ENCODE measurements around the gene TOMM20. TPM values are rescaled to one million over a fixed set of nuclear protein-coding genes. Genes with fewer than 3 reads are reported as not detected.

Gene TOMM20
- total RNA-seq, 1 donor from 2014 or later: 25.3 TPM

DNA sequence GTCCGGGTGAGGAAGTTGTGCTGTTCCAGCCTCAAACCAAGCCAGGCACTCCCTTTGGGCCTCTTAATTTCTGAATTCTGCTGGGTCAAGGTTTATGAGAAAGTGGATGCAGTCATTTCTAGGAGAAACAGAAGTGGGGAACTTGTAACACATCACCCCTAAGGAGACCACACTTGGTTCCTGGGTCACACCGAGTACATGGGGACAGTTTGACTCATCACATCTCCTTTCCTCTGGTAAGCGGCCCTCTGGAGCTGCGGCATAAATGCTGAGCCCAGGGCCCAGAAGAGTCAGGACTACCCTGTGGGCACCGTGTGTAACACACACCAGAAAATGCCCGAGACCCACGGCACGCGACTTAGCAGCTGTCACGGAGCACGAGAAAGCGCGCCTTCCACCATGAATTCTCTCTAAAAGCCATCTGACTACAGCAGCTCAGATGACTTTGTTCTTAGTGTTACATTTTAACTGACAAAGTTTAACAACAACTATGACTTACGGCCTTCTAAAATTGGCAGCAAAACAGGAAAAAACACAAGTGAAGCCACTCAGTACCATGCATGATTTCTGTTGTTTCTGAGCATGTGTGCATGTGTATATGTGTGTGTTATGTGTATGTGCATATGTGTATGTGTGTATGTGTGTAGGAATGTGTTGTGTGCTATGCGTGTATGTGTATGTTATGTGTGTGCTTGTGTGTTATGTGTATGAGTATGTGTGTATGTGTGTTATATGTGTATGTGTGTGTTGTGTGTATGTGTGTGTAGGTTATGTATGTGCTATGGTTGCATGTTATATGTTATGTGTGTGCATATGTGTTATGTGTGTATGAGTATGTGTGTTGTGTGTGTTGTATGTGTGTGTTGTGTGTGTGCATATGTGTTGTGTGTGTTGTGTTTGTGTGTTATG is 50.8 kb downstream of the TOMM20 start:
- TF ChIP-seq, protein P1, sequence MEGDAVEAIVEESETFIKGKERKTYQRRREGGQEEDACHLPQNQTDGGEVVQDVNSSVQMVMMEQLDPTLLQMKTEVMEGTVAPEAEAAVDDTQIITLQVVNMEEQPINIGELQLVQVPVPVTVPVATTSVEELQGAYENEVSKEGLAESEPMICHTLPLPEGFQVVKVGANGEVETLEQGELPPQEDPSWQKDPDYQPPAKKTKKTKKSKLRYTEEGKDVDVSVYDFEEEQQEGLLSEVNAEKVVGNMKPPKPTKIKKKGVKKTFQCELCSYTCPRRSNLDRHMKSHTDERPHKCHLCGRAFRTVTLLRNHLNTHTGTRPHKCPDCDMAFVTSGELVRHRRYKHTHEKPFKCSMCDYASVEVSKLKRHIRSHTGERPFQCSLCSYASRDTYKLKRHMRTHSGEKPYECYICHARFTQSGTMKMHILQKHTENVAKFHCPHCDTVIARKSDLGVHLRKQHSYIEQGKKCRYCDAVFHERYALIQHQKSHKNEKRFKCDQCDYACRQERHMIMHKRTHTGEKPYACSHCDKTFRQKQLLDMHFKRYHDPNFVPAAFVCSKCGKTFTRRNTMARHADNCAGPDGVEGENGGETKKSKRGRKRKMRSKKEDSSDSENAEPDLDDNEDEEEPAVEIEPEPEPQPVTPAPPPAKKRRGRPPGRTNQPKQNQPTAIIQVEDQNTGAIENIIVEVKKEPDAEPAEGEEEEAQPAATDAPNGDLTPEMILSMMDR (IDR thresholded peaks at IDR 0.05): no peak
- intact Hi-C loops (cut with DNase I): no loop called here
- DNase-seq (ENCODE audit: low spot score in 2 of 2): no peak
- peak overlapping the region; percentile 94 to 98 for H3K27ac ChIP-seq
- H3K36me3 ChIP-seq: no peaks in the 10 kb centered on the region
- peaks cover 22 to 77% of the 10 kb centered on the region in 2 donors for H3K4me1 ChIP-seq
- H3K9me3 ChIP-seq: no peaks in the 10 kb centered on the region
- H3K4me3 ChIP-seq: no peak overlapping the region
- no peaks in the 10 kb centered on the region for H3K27me3 ChIP-seq

DNA sequence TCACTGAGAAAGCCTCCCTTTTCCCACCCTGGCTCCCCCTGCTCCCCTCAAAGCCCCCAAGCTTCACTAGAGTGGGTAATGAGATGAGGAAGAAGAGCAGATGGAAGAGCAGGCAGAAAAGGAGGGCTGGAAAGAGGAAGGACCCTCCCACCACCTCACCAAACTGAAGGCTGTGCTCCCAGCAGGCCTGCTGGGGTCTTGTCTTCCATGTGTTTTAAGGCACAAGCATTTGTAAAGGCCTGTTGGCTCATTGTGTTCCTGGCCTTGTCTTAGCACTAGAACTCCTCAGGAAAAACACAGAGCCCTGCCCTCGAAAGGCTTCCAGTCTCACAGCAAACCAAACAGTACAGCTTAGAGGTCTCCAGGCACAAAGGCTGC is 51.5 kb downstream of the TOMM20 start:
- intact Hi-C loops (cut with DNase I): no loop called here
- no peak for DNase-seq (ENCODE audit: low spot score in 2 of 2)

DNA sequence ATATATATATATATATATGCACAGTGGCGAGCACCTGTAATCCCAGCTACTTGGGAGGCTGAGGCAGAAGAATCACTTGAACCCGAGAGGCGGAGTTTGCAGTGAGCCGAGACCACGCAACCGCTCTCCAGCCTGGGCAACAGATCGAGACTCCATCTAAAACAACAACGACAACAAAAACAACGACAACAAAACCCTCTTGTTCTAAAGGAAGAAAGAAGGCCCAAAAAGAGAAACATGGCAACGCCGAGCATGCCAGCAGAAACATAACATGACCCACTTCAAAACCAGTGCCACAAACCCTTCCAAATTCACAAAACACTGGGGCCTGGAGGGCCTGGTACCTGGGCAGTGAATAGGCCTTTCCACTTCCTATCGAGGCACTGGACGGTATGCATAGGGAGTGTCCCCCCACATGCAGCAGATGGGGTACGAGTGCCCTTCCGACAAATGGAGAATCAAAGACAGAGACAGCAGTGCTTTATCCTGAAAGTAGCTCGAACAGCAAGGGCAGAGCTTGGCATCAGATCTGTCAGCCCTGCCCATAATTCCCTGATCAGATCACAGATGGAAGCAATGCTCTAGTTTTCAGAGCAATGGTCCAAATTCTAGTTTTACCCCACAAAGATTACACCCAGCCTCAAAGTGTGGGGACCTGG is 52.0 kb downstream of the TOMM20 start:
- DNase-seq (ENCODE audit: low spot score in 2 of 2): no peak
- intact Hi-C loops (cut with DNase I): no loop called here
- Histone ChIP-seq H3K27ac (peak overlapping the region; percentile 94 to 98), H3K27me3 (no peaks in the 10 kb centered on the region), H3K4me3 (no peak overlapping the region), H3K9me3 (no peaks in the 10 kb centered on the region), H3K36me3 (no peaks in the 10 kb centered on the region), H3K4me1 (peaks cover 19 to 67% of the 10 kb centered on the region in 2 donors)
- TF ChIP-seq, protein P1 (IDR thresholded peaks at IDR 0.05): no peak

More for the DNA sequence above, 51.5 kb downstream of the TOMM20 start:
- no peak overlapping the region for H3K4me3 ChIP-seq
- H3K27ac ChIP-seq: peak overlapping the region; percentile 94 to 98
- TF ChIP-seq, protein P1 (IDR thresholded peaks at IDR 0.05): no peak
- no peaks in the 10 kb centered on the region for H3K36me3 ChIP-seq
- H3K9me3 ChIP-seq: no peaks in the 10 kb centered on the region
- H3K4me1 ChIP-seq: peaks cover 19 to 71% of the 10 kb centered on the region in 2 donors
- no peaks in the 10 kb centered on the region for H3K27me3 ChIP-seq

DNA sequence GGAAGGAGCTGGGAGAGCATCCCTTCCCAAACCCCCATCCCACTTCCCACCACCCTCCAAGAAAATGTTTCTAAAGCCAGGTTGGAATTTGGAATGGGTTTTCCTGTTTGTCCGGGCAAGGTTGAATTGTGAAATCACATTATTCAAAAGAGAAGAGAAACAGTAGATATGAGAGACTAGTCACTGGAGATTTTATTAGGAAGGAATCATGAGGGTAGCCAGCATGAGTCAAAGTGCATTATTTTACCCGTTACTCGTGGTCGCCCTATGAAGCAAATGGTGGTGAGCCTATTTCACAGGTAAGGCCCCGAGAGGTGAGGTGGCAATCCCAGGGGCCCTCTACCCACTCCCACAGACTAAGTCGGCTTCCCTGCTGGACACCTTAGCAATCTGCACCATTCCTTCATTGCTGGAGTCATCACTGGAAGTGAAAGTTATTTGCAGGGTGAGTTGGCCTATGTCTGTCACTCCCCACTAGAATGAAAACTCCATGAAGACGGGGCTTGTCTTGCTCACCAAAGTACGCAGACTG is 52.8 kb downstream of the TOMM20 start:
- DNase-seq (ENCODE audit: low spot score in 2 of 2): no peak
- Histone ChIP-seq H3K27me3 (no peaks in the 10 kb centered on the region), H3K27ac (peak overlapping the region; percentile 94 to 98), H3K4me1 (peaks cover 19 to 67% of the 10 kb centered on the region in 2 donors), H3K36me3 (no peaks in the 10 kb centered on the region), H3K4me3 (peak overlapping the region in 1 of 2 donors; percentile 49), H3K9me3 (no peaks in the 10 kb centered on the region)
- intact Hi-C loops (cut with DNase I): loop anchor here (1.0 to 2.0 kb wide), 5 partner anchors 79 to 541 kb away; no protein-coding TSS in a partner anchor
- TF ChIP-seq, protein P1 (IDR thresholded peaks at IDR 0.05): peak in 1 of 3 experiments; percentile 15

DNA sequence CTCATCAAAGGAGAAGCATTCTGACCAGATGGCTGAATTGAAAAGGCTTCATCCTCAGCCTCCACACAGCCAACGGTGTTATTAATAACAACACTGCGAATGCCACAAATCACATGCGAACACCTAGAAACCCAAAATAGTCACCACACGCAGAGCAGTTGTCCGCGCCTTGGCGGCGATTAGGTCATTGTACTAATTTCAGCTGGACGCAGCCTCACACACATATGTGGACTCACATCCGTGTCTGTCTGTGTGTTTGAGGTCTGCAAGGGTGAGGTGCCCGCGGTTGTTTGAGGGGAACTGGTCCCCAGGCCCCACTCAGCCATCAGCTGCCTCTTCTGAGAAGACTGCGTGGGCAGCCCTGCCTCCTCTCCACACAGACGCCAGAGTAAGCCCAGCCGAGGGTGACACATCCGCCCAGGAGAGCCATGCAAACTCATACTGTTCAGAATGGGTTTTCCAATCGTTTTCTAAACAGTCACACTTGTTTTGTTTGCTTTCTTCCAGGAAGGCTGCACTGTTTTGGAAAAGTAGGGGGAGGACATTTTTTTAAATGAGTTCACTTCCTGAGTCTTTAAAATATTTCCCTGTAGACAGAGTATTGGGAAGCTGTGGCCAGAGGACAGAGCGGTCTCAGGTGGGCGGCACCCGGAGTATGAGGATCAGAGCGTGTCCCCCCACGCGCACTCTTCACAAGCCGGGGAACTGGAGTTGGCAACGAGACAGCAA is 53.4 kb downstream of the TOMM20 start:
- TF ChIP-seq, protein P1 (IDR thresholded peaks at IDR 0.05): no peak
- Histone ChIP-seq H3K27ac (peak overlapping the region; percentile 94 to 98), H3K36me3 (no peaks in the 10 kb centered on the region), H3K4me1 (peaks cover 19 to 71% of the 10 kb centered on the region in 2 donors), H3K27me3 (no peaks in the 10 kb centered on the region), H3K4me3 (peak overlapping the region; percentile 32 to 49), H3K9me3 (no peaks in the 10 kb centered on the region)
- peak; percentile 82 to 96 for DNase-seq (ENCODE audit: low spot score in 2 of 2)
- intact Hi-C loops (cut with DNase I): loop anchor here (1.0 to 2.0 kb wide), 5 partner anchors 78 to 540 kb away; no protein-coding TSS in a partner anchor

Data from ascending aorta (tissue), 2 donors.